Gastrocnemius medialis (tissue), 4 donors: ENCODE measurements around the gene SKI.

Experiments
- POLR2A ChIP-seq, 2 donors: fragments of 450-650 bp; IDR thresholded peaks; one replicate each; pipeline ENCODE4 v1.6.1; 2017; ENCODE audit warnings: antibody characterized with exemption in 2 of 2, mild to moderate bottlenecking in 2 of 2, moderate library complexity in 2 of 2
- TF ChIP-seq, protein P1 (sequence below), 5 experiments: fragments of 450-650 bp in 3 of 5; fragments of 200-600 bp in 2 of 5; sonication (generic) in 2 of 5; IDR thresholded peaks in 4 of 5; conservative IDR thresholded peaks in 1 of 5; 1 replicate in 4 of 5; 2 replicates in 1 of 5; pipeline ENCODE4 v1.5.1; 2016 to 2019; ENCODE audit warnings: antibody characterized with exemption in 5 of 5, mild to moderate bottlenecking in 3 of 5, moderate library complexity in 3 of 5

DNA sequence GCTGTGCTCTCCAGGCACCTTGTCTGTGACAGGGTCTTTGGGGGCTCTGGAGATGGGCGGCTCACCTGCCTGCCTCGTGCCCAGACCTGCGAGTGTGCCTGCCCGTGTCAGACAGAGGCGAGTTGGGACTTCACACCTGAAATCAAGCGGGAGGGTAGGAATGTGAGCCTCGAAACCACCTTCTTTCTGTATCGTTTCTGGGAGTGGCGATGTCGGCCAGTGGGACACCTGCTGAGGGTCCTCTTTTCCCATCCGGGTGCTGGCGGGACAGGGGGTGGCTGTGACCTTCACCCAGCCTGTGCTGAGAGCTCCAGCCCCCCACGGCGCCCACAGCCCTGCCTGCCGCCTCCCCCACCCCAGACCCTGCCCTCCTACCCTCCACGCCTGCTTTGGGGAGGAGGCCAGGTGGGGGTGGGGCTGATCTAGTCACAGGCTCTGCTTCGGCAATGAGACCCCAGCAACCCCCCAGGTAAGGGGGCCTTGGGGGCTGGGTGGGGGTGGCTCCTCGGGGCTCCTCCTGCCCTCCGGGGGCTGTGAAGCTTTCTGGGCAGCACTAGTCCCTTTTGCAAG is 17.9 kb upstream of the SKI start:
- TF ChIP-seq, protein P1, sequence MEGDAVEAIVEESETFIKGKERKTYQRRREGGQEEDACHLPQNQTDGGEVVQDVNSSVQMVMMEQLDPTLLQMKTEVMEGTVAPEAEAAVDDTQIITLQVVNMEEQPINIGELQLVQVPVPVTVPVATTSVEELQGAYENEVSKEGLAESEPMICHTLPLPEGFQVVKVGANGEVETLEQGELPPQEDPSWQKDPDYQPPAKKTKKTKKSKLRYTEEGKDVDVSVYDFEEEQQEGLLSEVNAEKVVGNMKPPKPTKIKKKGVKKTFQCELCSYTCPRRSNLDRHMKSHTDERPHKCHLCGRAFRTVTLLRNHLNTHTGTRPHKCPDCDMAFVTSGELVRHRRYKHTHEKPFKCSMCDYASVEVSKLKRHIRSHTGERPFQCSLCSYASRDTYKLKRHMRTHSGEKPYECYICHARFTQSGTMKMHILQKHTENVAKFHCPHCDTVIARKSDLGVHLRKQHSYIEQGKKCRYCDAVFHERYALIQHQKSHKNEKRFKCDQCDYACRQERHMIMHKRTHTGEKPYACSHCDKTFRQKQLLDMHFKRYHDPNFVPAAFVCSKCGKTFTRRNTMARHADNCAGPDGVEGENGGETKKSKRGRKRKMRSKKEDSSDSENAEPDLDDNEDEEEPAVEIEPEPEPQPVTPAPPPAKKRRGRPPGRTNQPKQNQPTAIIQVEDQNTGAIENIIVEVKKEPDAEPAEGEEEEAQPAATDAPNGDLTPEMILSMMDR (IDR thresholded peaks at IDR 0.05 in 4 of 5, conservative IDR thresholded peaks at IDR 0.05 in 1 of 5) = no peak
- TF ChIP-seq POLR2A (IDR thresholded peaks at IDR 0.05) = no peak
